Right atrium auricular region (tissue), 2 donors: ENCODE measurements around the gene LRRC38. TPM values are rescaled to one million over a fixed set of nuclear protein-coding genes. Genes with fewer than 3 reads are reported as not detected.
"Not testable (repeated sequence)": the region's sequence is repeated elsewhere in the genome, so short reads cannot be mapped to it uniquely, and the experiment has no call there.

Source experiments
- DNase-seq: peaks from one replicate; pipeline ENCODE4 v3.0.0-alpha.2; 2019; ENCODE audit warnings: low spot score
- H3K27ac ChIP-seq, 2 donors: fragments of 200-600 bp; sonication (generic); 1 replicate in 1 of 2; 2 replicates in 1 of 2; pipeline ENCODE4 v1.5.1; 2016 to 2019
- H3K27me3 ChIP-seq, 2 donors: fragments of 200-600 bp; sonication (generic); one replicate each; pipeline versions ENCODE4 v1.5.1 to v1.6.0; 2017 to 2019
- H3K36me3 ChIP-seq: fragments of 200-600 bp; sonication (generic); one replicate; pipeline ENCODE4 v1.5.1; 2016
- H3K4me1 ChIP-seq, 2 donors: fragments of 200-600 bp; sonication (generic); one replicate each; pipeline versions ENCODE4 v1.5.1 to v1.6.0; 2017 to 2019
- H3K4me3 ChIP-seq, 2 donors: fragments of 200-600 bp; sonication (generic); 1 replicate in 1 of 2; 2 replicates in 1 of 2; pipeline ENCODE4 v1.5.1; 2017 to 2019; ENCODE audit warnings: mild to moderate bottlenecking in 1 of 2, moderate library complexity in 1 of 2
- H3K9me3 ChIP-seq, 2 donors: fragments of 200-600 bp; sonication (generic); one replicate each; pipeline ENCODE4 v1.5.1; 2019
- total RNA-seq, 2 donors: library from RNA; depleted of rRNA; stranded (reverse); fragments of >200 nt; gene quantifications; one replicate each; pipeline ENCODE4 v1.1.0, GENCODE V29; 2016
- TF ChIP-seq, protein P1 (sequence below), 2 donors: fragments of 200-600 bp; sonication (generic); IDR thresholded peaks; one replicate each; pipeline ENCODE4 v1.5.1; 2019; ENCODE audit warnings: antibody characterized with exemption in 2 of 2

The LRRC38 gene, protein sequence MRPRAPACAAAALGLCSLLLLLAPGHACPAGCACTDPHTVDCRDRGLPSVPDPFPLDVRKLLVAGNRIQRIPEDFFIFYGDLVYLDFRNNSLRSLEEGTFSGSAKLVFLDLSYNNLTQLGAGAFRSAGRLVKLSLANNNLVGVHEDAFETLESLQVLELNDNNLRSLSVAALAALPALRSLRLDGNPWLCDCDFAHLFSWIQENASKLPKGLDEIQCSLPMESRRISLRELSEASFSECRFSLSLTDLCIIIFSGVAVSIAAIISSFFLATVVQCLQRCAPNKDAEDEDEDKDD
- total RNA-seq: under 1 TPM in 1 of 2 donors, not detected in 1; 0.98 TPM

DNA sequence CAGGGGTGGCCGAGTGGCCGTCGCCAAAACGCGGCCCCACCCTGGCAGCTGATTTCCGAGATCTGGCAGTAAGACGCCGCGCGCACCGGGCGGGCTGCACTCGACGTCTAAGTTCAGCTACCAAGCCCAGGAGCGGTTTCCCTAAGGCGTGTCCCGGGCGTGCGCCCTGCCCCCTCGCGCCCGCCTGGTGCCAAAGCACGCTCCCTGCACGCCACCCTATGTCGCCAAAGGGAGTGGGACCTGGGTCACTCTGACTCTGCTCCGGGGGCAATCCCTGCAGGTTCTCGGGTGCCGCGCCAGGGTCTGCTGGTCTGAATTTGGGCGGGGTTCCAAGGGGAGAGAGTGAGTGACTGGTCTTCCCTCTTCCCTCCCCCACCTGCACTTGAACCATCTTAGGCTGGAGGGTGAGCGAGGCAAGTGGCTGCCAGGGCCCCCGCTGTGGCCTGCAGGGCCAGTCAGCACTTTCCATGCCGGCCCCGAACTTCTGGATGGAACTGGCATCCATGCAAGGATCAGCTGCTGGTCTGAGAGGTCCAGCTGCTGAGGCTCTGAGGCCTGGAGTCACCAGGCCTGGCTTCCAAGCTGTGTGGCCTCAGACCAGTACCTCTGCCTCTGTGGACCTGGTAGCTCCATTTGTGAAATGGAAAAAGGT is at the start of gene LRRC38:
LRRC38 (minus strand) TSS at position 109 of the 652 bp plus-strand sequence. CDS start 410 bp downstream, outside the sequence.
- no peaks in the 10 kb centered on the region for H3K27me3 ChIP-seq
- H3K4me3 ChIP-seq: peak within 1 kb of the TSS in 1 of 2 donors; percentile 25
- TF ChIP-seq, protein P1, sequence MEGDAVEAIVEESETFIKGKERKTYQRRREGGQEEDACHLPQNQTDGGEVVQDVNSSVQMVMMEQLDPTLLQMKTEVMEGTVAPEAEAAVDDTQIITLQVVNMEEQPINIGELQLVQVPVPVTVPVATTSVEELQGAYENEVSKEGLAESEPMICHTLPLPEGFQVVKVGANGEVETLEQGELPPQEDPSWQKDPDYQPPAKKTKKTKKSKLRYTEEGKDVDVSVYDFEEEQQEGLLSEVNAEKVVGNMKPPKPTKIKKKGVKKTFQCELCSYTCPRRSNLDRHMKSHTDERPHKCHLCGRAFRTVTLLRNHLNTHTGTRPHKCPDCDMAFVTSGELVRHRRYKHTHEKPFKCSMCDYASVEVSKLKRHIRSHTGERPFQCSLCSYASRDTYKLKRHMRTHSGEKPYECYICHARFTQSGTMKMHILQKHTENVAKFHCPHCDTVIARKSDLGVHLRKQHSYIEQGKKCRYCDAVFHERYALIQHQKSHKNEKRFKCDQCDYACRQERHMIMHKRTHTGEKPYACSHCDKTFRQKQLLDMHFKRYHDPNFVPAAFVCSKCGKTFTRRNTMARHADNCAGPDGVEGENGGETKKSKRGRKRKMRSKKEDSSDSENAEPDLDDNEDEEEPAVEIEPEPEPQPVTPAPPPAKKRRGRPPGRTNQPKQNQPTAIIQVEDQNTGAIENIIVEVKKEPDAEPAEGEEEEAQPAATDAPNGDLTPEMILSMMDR (IDR thresholded peaks at IDR 0.05): no peak
- H3K4me1 ChIP-seq: peaks cover 0 to 15% of the 10 kb centered on the region in 2 donors
- no peaks in the 10 kb centered on the region for H3K36me3 ChIP-seq
- peaks cover 0 to 4% of the 10 kb centered on the region in 2 donors for H3K9me3 ChIP-seq
- DNase-seq: no peak
- no peak within 1 kb of the TSS for H3K27ac ChIP-seq

DNA sequence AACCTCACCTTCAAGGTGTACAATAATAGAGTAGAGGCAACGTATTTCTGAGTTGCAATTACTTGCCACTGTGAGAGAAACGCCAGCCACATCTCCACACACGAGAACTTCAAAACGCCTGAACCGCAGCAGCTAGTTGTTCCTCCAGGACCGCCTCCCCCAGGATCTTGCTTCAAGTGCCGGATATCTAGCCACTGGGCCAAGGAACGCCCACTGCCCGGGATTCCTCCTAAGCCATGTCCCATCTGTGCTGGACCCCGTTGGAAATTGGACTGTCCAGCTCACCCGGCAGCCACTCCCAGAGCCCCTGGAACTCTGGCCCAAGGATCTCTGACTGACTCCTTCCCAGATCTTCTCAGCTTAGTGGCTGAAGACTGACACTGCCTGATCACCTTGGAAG is 49.2 kb upstream of the LRRC38 start:
- not testable (repeated sequence) for H3K4me3 ChIP-seq, H3K36me3 ChIP-seq, H3K27ac ChIP-seq, H3K4me1 ChIP-seq, H3K9me3 ChIP-seq, H3K27me3 ChIP-seq, DNase-seq

DNA sequence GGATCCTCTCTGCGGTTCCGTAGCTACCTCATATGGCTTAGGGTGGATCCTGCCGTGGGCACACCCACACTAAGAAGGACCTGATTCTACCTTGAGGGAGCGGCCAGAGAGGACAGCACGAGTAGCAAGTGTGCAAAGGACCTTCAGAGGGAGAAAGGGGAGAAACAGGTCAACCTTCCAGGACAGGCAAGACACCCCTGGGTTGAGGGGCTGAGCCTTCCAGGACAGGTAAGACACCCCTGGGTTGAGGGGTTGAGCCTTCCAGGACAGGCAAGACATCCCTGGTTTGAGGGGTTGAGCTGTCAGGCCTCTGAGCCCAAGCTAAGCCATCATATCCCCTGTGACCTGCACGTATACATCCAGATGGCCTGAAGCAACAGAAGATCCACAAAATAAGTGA is 46.7 kb upstream of the LRRC38 start:
- TF ChIP-seq, protein P1 (IDR thresholded peaks at IDR 0.05): no peak
- Histone ChIP-seq H3K9me3 (no peaks in the 10 kb centered on the region), H3K4me3 (no peak overlapping the region), H3K27me3 (no peaks in the 10 kb centered on the region), H3K4me1 (no peaks in the 10 kb centered on the region), H3K36me3 (no peaks in the 10 kb centered on the region), H3K27ac (no peak overlapping the region)
- DNase-seq: no peak

DNA sequence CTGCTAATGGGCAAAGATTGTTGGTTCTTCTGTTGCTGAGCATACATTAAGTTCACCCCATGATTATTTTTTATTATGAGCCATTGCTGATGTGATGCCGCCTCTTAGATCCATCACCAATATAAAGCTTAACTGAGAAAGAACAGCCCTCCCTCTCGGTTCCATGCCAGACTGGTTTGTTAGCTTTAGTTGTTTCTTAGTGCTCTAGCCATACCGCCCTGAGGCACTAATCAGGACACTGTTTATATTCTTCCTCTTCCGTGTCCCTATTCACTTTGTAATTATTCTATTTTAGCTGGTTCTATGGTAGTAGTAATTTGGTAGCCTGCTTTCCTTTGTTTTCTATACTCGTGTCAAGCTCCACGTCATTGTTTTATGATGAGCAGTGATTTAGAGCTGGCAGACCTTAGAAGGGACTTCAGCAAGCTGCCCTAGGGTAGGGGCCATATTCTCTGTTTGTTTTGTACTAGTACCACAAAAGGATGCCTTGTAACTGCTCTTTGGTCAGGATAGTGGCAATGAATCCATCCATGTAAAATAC is 42.5 kb upstream of the LRRC38 start:
- no peaks in the 10 kb centered on the region for H3K36me3 ChIP-seq

DNA sequence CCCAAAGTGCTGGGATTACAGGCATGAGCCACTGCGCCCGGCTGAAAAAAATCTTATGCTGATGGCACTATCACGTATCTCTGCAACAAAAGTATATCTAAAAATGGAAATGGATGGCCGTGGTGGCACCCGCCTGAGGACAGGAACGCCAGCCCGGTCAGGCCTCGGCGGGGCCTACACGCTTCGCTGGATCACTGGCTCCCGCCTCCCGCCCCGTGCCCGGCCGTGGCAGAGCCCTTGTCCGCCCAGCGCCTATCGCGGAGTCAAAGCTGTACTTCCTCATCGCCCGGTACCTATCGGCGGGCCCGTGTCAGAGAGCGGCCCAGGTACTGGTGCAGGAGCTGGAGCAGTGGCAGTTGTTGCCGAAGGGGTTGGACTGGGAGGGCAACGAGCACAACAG is 41.0 kb upstream of the LRRC38 start:
- TF ChIP-seq, protein P1 (IDR thresholded peaks at IDR 0.05): no peak
- H3K36me3 ChIP-seq: no peaks in the 10 kb centered on the region

More for the DNA sequence above, 42.5 kb upstream of the LRRC38 start:
- Histone ChIP-seq H3K4me1 (no peaks in the 10 kb centered on the region), H3K27me3 (no peaks in the 10 kb centered on the region), H3K27ac (no peak overlapping the region), H3K4me3 (no peak overlapping the region), H3K9me3 (no peaks in the 10 kb centered on the region)
- DNase-seq: no peak
- TF ChIP-seq, protein P1 (IDR thresholded peaks at IDR 0.05): no peak

DNA sequence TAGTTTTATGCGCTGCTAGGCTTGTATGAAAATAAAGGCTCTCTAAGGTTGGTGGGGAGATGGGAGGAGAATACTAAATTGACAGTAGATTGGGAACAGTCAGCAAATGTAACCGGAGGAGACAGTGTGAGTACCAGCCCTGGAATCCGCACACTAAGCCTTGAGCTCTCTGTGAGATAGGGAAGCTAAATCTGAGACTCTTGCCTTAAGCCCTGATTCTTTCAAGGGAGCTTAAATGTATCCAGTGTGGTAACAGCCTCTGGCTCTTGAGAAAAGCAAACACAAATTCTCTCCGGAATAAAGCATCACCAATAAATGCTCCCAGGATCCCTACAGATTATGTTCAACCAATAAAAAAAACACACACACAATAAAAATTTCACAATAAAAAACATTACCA is 36.9 kb upstream of the LRRC38 start:
- H3K4me3 ChIP-seq: no peak overlapping the region
- TF ChIP-seq, protein P1 (IDR thresholded peaks at IDR 0.05): no peak
- no peak for DNase-seq
- no peaks in the 10 kb centered on the region for H3K9me3 ChIP-seq
- no peak overlapping the region for H3K27ac ChIP-seq
- H3K36me3 ChIP-seq: no peaks in the 10 kb centered on the region
- H3K4me1 ChIP-seq: no peaks in the 10 kb centered on the region
- H3K27me3 ChIP-seq: no peaks in the 10 kb centered on the region

More for the DNA sequence above, 41.0 kb upstream of the LRRC38 start:
- Histone ChIP-seq H3K9me3 (no peaks in the 10 kb centered on the region), H3K27me3 (no peaks in the 10 kb centered on the region), H3K4me3 (no peak overlapping the region), H3K27ac (no peak overlapping the region), H3K4me1 (no peaks in the 10 kb centered on the region)
- no peak for DNase-seq
